ENCODE measurements around the gene E2F3.

- no peak for TF ChIP-seq CTCF (conservative IDR thresholded peaks at IDR 0.05)
- TF ChIP-seq ZFX (IDR thresholded peaks at IDR 0.05): no peak
These were observed 31.3 kb upstream of the E2F3 start for GRCh38 chr6:20370393-20370792.
